NCI-H2107 (cell line): ENCODE measurements around the gene KIAA0408.
"Not testable (repeated sequence)": the region's sequence is repeated elsewhere in the genome, so short reads cannot be mapped to it uniquely, and the experiment has no call there.

Experiments
- DNase-seq: peaks from one replicate; lab custom pipeline; 2025; lab: John Stamatoyannopoulos, UW

The KIAA0408 gene

DNA sequence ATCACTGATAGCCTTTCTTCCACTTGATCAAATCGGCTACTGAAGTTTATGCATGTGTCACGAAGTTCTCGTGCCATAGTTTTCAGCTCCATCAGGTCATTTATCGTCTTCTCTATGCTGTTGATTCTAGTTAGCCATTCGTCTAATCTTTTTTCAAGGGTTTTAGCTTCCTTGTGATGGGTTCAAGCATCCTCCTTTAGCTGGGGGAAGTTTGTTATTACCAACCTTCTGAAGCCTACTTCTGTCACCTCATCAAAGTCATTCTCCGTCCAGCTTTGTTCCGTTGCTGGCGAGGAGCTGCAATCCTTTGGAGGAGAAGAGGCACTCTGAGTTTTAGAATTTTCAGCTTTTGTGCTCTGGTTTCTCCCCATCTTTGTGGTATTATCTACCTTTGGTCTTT lies 47.2 kb downstream of the KIAA0408 start:
- not testable (repeated sequence) for DNase-seq
